ENCODE data around the gene EVA1B.

- TF ChIP-seq CTCF (IDR thresholded peaks at IDR 0.05; ENCODE audit: insufficient read depth, low read length) (no peak), SPI1 (IDR thresholded peaks at IDR 0.05; ENCODE audit: borderline replicate concordance, low read depth) (no peak), REST (IDR thresholded peaks at IDR 0.05; ENCODE audit: insufficient replicate concordance, low read depth) (no peak)
These were observed 28.9 kb upstream of the EVA1B start for GRCh38 chr1:36352125-36352909.
